ENCODE measurements around the gene ICAM5. TPM values are rescaled to one million over a fixed set of nuclear protein-coding genes. Genes with fewer than 3 reads are reported as not detected.

Gene ICAM5
- total RNA-seq, 1 experiment from 2014 or later = 0.61 TPM

DNA sequence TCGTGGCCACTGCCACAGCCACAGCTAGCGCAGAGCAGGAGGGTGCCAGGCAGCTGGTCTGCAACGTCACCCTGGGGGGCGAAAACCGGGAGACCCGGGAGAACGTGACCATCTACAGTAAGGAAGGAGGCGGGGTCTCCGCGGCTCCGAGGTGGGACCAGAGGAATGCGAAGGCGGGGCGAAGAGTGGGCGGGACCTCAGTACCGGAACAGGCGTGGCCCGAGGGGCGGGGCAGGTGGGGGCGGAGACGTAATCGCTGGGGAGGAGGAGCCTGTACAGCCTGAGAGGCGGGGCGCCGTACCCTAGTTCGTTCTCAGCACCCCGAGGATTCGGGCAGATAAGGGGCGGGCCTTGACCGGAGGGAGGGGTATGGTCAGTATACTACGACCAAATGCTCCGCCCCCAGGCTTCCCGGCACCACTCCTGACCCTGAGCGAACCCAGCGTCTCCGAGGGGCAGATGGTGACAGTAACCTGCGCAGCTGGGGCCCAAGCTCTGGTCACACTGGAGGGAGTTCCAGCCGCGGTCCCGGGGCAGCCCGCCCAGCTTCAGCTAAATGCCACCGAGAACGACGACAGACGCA, 2.5 kb downstream of the ICAM5 start:
- peak; percentile 89 for DNase-seq
- Mint-ChIP-seq H3K4me1 (ENCODE audit: low read depth, unreplicated experiment) (peaks cover 15% of the 10 kb centered on the region), H3K36me3 (ENCODE audit: insufficient read depth, unreplicated experiment) (peaks cover 49% of the 10 kb centered on the region), H3K27me3 (ENCODE audit: unreplicated experiment) (peaks cover 30% of the 10 kb centered on the region), H3K4me3 (ENCODE audit: low read depth, unreplicated experiment) (peak overlapping the region; percentile 59), H3K27ac (ENCODE audit: unreplicated experiment) (peak overlapping the region; percentile 16), H3K9me3 (ENCODE audit: low read depth, unreplicated experiment) (no peaks in the 10 kb centered on the region)
- CTCF ChIA-PET = interaction anchor here (1.4 kb wide), 1 partner anchor 21 kb away, joined by 4 read pairs; the partner anchor contains the start of gene ICAM1
- intact Hi-C loops (cut with micrococcal nuclease; ENCODE audit: unreplicated experiment) = no loop called here
- TF ChIP-seq, protein P1, sequence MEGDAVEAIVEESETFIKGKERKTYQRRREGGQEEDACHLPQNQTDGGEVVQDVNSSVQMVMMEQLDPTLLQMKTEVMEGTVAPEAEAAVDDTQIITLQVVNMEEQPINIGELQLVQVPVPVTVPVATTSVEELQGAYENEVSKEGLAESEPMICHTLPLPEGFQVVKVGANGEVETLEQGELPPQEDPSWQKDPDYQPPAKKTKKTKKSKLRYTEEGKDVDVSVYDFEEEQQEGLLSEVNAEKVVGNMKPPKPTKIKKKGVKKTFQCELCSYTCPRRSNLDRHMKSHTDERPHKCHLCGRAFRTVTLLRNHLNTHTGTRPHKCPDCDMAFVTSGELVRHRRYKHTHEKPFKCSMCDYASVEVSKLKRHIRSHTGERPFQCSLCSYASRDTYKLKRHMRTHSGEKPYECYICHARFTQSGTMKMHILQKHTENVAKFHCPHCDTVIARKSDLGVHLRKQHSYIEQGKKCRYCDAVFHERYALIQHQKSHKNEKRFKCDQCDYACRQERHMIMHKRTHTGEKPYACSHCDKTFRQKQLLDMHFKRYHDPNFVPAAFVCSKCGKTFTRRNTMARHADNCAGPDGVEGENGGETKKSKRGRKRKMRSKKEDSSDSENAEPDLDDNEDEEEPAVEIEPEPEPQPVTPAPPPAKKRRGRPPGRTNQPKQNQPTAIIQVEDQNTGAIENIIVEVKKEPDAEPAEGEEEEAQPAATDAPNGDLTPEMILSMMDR (IDR thresholded peaks at IDR 0.05; ENCODE audit: unreplicated experiment) = no peak
- BruUV-seq (replicated peaks) = no TSS peak

DNA sequence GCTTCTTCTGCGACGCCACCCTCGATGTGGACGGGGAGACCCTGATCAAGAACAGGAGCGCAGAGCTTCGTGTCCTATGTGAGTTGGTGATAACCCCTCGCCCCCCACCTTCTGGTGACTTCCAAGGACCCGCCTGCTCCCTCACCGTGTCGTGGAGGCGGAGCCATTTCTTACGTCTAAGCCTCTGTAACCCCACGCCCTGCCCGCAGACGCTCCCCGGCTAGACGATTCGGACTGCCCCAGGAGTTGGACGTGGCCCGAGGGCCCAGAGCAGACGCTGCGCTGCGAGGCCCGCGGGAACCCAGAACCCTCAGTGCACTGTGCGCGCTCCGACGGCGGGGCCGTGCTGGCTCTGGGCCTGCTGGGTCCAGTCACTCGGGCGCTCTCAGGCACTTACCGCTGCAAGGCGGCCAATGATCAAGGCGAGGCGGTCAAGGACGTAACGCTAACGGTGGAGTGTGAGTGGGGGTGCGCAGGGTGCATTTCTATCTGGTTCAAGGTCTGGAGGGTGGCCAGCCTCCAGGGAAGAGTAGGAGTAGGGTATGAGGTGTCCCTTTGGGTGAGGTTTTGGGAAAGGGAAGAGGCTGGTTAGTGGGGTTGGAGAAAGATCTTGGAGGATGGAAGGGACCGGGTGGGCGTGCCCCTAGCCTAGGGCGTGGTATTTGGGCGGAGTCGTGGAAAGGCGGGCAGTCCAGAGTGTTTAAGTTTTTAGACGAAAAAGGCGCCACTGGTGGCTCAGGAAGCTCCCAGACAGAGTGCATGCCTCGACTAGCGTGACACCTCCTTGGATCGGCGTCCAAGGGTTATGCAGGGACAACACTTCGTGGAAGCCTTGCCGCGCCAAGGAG, 3.3 kb downstream of the ICAM5 start:
- TF ChIP-seq, protein P1 (IDR thresholded peaks at IDR 0.05; ENCODE audit: unreplicated experiment) = no peak
- intact Hi-C loops (cut with micrococcal nuclease; ENCODE audit: unreplicated experiment) = no loop called here
- CTCF ChIA-PET = no interaction called here
- DNase-seq = no peak
- Mint-ChIP-seq H3K27ac (ENCODE audit: unreplicated experiment) (peak overlapping the region; percentile 27), H3K9me3 (ENCODE audit: low read depth, unreplicated experiment) (no peaks in the 10 kb centered on the region), H3K27me3 (ENCODE audit: unreplicated experiment) (peaks cover 30% of the 10 kb centered on the region), H3K4me3 (ENCODE audit: low read depth, unreplicated experiment) (peak overlapping the region; percentile 59), H3K36me3 (ENCODE audit: insufficient read depth, unreplicated experiment) (peaks cover 46% of the 10 kb centered on the region), H3K4me1 (ENCODE audit: low read depth, unreplicated experiment) (peaks cover 15% of the 10 kb centered on the region)
- BruUV-seq (replicated peaks) = no TSS peak

DNA sequence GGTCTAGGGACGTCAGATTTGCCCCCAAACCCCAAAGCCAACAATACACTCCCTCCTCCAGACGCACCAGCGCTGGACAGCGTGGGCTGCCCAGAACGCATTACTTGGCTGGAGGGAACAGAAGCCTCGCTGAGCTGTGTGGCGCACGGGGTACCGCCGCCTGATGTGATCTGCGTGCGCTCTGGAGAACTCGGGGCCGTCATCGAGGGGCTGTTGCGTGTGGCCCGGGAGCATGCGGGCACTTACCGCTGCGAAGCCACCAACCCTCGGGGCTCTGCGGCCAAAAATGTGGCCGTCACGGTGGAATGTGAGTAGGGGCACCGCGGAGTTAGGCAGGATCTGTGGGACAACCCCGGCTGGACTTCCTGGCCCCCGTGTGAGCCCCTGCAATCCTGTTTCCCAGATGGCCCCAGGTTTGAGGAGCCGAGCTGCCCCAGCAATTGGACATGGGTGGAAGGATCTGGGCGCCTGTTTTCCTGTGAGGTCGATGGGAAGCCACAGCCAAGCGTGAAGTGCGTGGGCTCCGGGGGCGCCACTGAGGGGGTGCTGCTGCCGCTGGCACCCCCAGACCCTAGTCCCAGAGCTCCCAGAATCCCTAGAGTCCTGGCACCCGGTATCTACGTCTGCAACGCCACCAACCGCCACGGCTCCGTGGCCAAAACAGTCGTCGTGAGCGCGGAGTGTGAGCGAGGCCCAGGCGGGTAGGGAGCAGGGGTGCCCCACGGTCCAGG, 4.0 kb downstream of the ICAM5 start:
- CTCF ChIA-PET = no interaction called here
- peaks cover 10% of the 10 kb centered on the region for H3K4me1 Mint-ChIP-seq (ENCODE audit: low read depth, unreplicated experiment)
- H3K4me3 Mint-ChIP-seq (ENCODE audit: low read depth, unreplicated experiment) = no peak overlapping the region
- intact Hi-C loops (cut with micrococcal nuclease; ENCODE audit: unreplicated experiment) = no loop called here
- TF ChIP-seq, protein P1 (IDR thresholded peaks at IDR 0.05; ENCODE audit: unreplicated experiment) = no peak
- H3K27me3 Mint-ChIP-seq (ENCODE audit: unreplicated experiment) = peaks cover 30% of the 10 kb centered on the region
- H3K27ac Mint-ChIP-seq (ENCODE audit: unreplicated experiment) = no peak overlapping the region
- no TSS peak for BruUV-seq (replicated peaks)
- no peak for DNase-seq
- no peaks in the 10 kb centered on the region for H3K9me3 Mint-ChIP-seq (ENCODE audit: low read depth, unreplicated experiment)
- H3K36me3 Mint-ChIP-seq (ENCODE audit: insufficient read depth, unreplicated experiment) = peaks cover 38% of the 10 kb centered on the region

DNA sequence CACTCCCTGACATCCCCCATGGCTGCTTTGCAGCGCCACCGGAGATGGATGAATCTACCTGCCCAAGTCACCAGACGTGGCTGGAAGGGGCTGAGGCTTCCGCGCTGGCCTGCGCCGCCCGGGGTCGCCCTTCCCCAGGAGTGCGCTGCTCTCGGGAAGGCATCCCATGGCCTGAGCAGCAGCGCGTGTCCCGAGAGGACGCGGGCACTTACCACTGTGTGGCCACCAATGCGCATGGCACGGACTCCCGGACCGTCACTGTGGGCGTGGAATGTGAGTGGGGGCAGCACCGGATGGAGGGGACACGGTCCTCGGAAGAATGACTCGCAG, 4.6 kb downstream of the ICAM5 start:
- H3K4me1 Mint-ChIP-seq (ENCODE audit: low read depth, unreplicated experiment) = peaks cover 8% of the 10 kb centered on the region
- no peak for DNase-seq
- BruUV-seq (replicated peaks) = no TSS peak
- H3K27me3 Mint-ChIP-seq (ENCODE audit: unreplicated experiment) = peaks cover 30% of the 10 kb centered on the region
- no peak overlapping the region for H3K27ac Mint-ChIP-seq (ENCODE audit: unreplicated experiment)
- H3K36me3 Mint-ChIP-seq (ENCODE audit: insufficient read depth, unreplicated experiment) = peaks cover 33% of the 10 kb centered on the region
- intact Hi-C loops (cut with micrococcal nuclease; ENCODE audit: unreplicated experiment) = no loop called here
- H3K9me3 Mint-ChIP-seq (ENCODE audit: low read depth, unreplicated experiment) = no peaks in the 10 kb centered on the region
- no peak overlapping the region for H3K4me3 Mint-ChIP-seq (ENCODE audit: low read depth, unreplicated experiment)
- TF ChIP-seq, protein P1 (IDR thresholded peaks at IDR 0.05; ENCODE audit: unreplicated experiment) = no peak
- CTCF ChIA-PET = no interaction called here

All from Calu3 (cell line).